T-helper 2 cell treated with Interferon-gamma antibody and Interleukin-4, amounts not matched to agents 100 ng/mL and 5 ng/mL, for 36 hours (primary cell): ENCODE data around the gene FBXL13. TPM values are rescaled to one million over a fixed set of nuclear protein-coding genes. Genes with fewer than 3 reads are reported as not detected.
"Not testable (repeated sequence)": the region's sequence is repeated elsewhere in the genome, so short reads cannot be mapped to it uniquely, and the experiment has no call there.

Source experiments
- intact Hi-C: fragments of 100-400 bp; cut with micrococcal nuclease; formaldehyde crosslinking; loops from one replicate; pipeline ENCODE4 v1.15.1; 2023
- total RNA-seq: library from RNA; stranded (reverse); gene quantifications from 2 replicates; pipeline ENCODE4 v1.2.3, GENCODE V29; 2022

FBXL13 gene
- total RNA-seq, 1 donor from 2014 or later: not detected

DNA sequence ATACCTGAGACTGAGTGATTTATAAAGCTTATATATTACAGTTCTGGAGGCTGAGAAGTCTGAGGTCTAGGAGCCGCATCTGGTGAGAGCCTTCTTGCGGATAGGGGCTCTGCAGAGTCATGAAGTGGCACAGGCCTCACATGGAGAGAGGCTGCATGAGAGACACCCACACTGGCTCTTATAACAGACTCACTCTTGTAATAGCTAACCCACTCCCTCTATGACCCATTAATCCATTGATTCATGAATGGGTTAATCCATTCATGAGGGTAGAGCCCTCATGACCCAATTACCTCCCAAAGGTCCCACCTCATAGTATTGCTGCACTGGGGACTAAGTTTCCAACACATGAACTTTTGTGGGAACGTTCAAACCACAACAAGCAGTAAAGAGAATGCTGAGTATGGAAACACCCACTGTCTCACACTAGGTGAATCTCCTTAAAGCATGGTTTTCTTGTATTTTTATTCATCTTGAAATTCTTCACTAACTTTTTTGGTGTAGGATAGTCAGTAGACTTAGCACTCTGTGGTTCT is 304.9 kb downstream of the FBXL13 start:
- intact Hi-C loops: not testable (repeated sequence)

DNA sequence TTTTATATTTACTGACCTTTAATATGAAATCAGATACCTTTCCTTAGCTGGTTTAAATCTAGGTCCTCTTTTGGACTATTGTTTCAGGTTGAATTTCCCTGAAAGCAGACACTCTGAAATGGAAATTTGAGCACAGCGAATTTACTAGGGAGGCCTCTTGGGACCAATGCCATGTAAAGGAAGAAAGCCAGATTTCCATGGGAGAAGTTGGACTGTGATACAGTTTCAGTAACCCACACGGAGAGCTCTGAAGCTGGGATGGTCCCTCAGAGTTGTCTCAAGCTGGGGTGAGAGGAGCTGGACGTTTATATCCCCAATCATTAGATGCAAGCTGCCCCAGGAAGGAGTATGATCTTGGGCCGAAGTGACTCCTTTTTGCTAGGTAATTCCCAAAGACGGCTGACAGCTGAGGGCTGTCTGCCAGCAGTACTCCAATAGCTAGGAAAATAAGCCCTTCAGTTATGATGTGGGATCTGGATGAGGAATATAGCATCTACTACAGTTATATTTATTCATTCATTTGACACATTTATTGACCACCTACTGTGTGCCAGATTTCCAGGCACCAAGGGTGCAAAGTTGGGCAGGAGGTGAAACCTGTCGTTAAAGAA is 311.2 kb downstream of the FBXL13 start:
- intact Hi-C loops: not testable (repeated sequence)

Other genes starting within 250 kb of the FBXL13 start
- 0.16 and 0.18 TPM in 2 replicates for gene LRRC17, start 161.8 kb downstream of the FBXL13 start, total RNA-seq
- 33.8 and 37.9 TPM in 2 replicates for gene ARMC10, start 344 bp upstream of the FBXL13 start, total RNA-seq
- 12.7 and 13.2 TPM in 2 replicates for gene NAPEPLD, start 74.3 kb upstream of the FBXL13 start, total RNA-seq
- gene PMPCB, start 222.6 kb upstream of the FBXL13 start, total RNA-seq: 57.6 and 59.4 TPM in 2 replicates